ENCODE measurements around the gene AKT2.
A peak's percentile ranks its signal among the peaks of the same experiment; 100 is the strongest.
"Not testable (repeated sequence)": the region's sequence is repeated elsewhere in the genome, so short reads cannot be mapped to it uniquely, and the experiment has no call there.

Gene AKT2

DNA sequence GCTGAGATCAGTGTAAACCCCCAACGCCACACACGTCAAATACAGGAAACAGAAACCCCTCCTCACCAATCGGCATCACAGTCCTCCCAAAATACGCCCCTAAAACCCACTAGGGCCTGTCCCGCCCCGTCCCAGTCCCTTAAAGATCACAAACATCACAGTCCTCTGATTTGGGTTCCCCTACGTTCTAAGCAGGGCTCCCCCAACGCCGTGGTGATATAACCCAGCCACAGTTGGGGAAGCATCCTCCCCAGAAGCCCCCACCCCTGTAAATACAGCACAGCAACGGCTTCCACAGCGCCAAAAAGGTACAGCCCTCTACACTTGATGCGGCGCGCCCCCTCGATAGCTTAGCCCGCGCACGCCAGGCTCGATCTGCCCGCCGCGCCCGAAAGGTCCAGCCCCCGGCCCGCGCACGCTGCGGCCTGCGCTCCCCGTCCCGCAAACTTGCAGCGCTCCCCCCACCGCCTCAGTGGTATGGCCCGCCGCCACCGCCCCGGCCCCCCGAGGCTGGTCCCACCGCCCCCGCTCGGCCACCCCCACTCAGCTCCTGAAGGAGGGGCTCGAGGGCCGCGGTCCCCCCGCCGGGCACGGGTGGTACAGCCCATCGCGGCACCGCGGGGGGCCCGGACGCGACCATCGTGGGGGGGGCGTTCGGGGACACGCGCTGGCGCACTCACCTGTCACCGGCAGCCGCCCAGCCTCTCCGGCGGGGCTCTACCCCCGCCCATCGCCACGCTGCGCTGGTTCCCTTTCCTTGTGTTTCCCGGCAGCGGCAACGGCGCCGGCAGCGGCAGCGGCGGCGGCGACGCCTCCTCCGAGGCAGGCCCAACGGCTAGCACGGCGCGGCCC, at the start of gene AKT2:
Gene AKT2, minus strand, starts transcription at position 845 of the 852 bp plus-strand sequence. CDS start 20,078 bp downstream, outside the sequence.
- Histone ChIP-seq H3K9me3 (ENCODE audit: low read length) (no peaks in the 10 kb centered on the region), H3K9ac (ENCODE audit: low read length) (peak within 1 kb of the TSS; percentile 74), H3K4me1 (ENCODE audit: insufficient read depth, low read length) (peaks cover 47% of the 10 kb centered on the region), H3K27ac (ENCODE audit: low read depth, low read length) (peak within 1 kb of the TSS; percentile 99), H3K27me3 (ENCODE audit: control insufficient read depth in 1 of 2, insufficient read depth in 2 of 2, low read length in 2 of 2) (no peaks in the 10 kb centered on the region), H3K4me3 (ENCODE audit: low read depth in 1 of 2, low read length in 2 of 2) (peak within 1 kb of the TSS; percentile 82 to 87), H3K36me3 (ENCODE audit: insufficient read depth, low read length) (peaks cover 9% of the 10 kb centered on the region)

DNA sequence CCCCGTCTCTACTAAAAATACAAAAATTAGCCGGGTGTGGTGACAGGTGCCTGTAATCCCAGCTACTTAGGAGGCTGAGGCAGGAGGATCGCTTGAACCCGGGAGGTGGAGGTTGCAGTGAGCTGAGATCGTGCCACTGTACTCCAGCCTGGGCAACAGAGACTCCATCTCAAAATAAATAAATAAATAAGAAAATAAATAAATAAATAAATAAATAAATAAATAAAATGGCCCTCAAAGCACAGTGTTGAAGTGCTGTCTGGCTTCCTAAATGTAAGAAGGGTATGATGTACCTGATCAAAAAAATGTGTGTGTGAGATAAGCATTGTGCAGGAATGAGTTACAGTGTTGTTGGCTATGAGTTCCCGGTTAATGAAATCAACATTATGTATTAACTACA, 47.9 kb upstream of the AKT2 start:
- H3K4me1 ChIP-seq (ENCODE audit: insufficient read depth, low read length); H3K9me3 ChIP-seq (ENCODE audit: low read length); H3K27me3 ChIP-seq (ENCODE audit: control insufficient read depth in 1 of 2, insufficient read depth in 2 of 2, low read length in 2 of 2); H3K9ac ChIP-seq (ENCODE audit: low read length); H3K4me3 ChIP-seq (ENCODE audit: low read depth in 1 of 2, low read length in 2 of 2); H3K27ac ChIP-seq (ENCODE audit: low read depth, low read length): not testable (repeated sequence)
- peaks cover 50% of the 10 kb centered on the region for H3K36me3 ChIP-seq (ENCODE audit: insufficient read depth, low read length)

DNA sequence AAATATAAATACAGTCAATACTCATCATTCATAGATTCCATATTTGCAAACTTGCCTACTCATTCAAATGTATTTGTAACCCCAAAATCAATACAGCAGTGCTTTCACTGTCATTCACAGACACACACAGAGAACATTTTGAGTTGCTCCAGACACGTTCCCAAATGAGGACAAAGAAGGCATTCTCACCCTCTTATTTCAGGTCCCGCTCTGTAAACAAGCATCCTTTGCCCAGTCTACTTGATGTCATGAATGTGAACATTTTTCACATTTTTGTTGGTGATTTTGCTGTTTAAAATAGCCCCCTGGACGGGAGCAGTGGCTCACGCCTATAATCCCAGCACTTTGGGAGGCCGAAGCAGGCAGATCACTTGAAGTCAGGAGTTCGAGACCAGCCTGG, 47.5 kb upstream of the AKT2 start:
- H3K9me3 ChIP-seq (ENCODE audit: low read length): no peaks in the 10 kb centered on the region
- H3K36me3 ChIP-seq (ENCODE audit: insufficient read depth, low read length): peaks cover 54% of the 10 kb centered on the region
- H3K27me3 ChIP-seq (ENCODE audit: control insufficient read depth in 1 of 2, insufficient read depth in 2 of 2, low read length in 2 of 2): no peaks in the 10 kb centered on the region
- H3K27ac ChIP-seq (ENCODE audit: low read depth, low read length): no peak overlapping the region
- no peak overlapping the region for H3K9ac ChIP-seq (ENCODE audit: low read length)
- H3K4me3 ChIP-seq (ENCODE audit: low read depth in 1 of 2, low read length in 2 of 2): no peak overlapping the region
- H3K4me1 ChIP-seq (ENCODE audit: insufficient read depth, low read length): no peaks in the 10 kb centered on the region

DNA sequence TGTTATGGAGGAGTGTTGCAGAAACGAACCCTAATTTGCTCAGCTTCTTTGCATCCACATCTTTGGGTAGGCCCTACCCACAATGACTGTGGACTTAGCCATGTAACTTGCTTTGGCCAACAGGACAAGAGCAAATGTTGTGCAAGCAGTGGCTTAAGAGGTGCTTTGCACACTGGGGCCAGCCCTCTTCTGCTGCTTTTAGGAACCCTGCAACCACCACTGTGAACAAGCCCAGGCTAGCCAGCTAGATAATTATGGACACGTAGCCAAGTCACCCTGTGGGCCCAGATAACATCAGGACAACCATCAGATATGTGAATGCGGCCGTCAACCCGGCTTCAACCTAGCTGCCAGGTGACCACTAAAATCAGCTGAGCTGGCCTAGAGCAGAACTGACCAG, 45.9 kb upstream of the AKT2 start:
- peaks cover 64% of the 10 kb centered on the region for H3K36me3 ChIP-seq (ENCODE audit: insufficient read depth, low read length)

DNA sequence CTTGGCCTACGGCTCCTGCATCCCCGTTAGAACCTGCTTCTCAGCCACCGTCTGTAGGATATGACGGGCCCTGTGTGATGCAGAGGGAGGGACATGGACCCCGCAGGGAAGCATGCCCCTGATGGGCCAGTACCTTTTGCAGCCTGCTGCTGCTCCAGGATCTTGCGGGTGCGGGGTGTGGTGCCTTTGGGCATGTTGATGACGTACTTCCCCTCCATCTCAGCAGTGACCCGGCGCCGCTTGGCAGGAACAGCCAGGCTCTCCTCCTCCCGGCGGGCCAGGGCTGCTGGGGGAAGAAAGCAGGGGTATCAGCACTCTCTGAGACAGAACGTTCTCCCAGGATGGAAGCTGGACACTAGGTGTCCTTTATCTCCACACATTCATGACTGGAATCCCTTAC, 41.1 kb upstream of the AKT2 start:
- Histone ChIP-seq H3K36me3 (ENCODE audit: insufficient read depth, low read length) (peaks cover 77% of the 10 kb centered on the region), H3K27ac (ENCODE audit: low read depth, low read length) (no peak overlapping the region), H3K9ac (ENCODE audit: low read length) (no peak overlapping the region), H3K27me3 (ENCODE audit: control insufficient read depth in 1 of 2, insufficient read depth in 2 of 2, low read length in 2 of 2) (no peaks in the 10 kb centered on the region), H3K4me3 (ENCODE audit: low read depth in 1 of 2, low read length in 2 of 2) (no peak overlapping the region), H3K4me1 (ENCODE audit: insufficient read depth, low read length) (no peaks in the 10 kb centered on the region), H3K9me3 (ENCODE audit: low read length) (no peaks in the 10 kb centered on the region)

More for the DNA sequence above, 45.9 kb upstream of the AKT2 start:
- H3K9ac ChIP-seq (ENCODE audit: low read length): no peak overlapping the region
- H3K27ac ChIP-seq (ENCODE audit: low read depth, low read length): no peak overlapping the region
- H3K4me3 ChIP-seq (ENCODE audit: low read depth in 1 of 2, low read length in 2 of 2): no peak overlapping the region
- no peaks in the 10 kb centered on the region for H3K9me3 ChIP-seq (ENCODE audit: low read length)
- no peaks in the 10 kb centered on the region for H3K27me3 ChIP-seq (ENCODE audit: control insufficient read depth in 1 of 2, insufficient read depth in 2 of 2, low read length in 2 of 2)
- H3K4me1 ChIP-seq (ENCODE audit: insufficient read depth, low read length): no peaks in the 10 kb centered on the region

DNA sequence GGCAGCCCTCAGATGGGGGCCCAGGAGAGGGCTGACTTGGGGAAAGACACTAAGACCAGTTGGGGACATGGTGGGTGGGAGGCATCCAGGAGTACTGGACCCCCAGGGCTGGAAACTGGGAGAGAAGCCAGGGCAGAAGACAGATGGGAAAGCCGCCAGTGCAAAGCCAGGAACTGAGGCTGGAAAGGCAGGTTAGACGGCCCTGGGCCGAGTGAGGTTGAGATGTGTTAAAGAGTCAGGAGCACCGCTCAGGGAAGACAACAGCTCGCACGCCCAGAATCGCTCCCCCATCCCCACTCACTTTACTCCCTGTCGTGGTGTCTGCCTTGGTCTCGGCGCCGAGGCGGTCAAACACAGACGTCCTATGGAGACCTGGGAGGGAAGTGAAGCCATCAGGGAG, 38.6 kb upstream of the AKT2 start:
- H3K36me3 ChIP-seq (ENCODE audit: insufficient read depth, low read length): peaks cover 75% of the 10 kb centered on the region

DNA sequence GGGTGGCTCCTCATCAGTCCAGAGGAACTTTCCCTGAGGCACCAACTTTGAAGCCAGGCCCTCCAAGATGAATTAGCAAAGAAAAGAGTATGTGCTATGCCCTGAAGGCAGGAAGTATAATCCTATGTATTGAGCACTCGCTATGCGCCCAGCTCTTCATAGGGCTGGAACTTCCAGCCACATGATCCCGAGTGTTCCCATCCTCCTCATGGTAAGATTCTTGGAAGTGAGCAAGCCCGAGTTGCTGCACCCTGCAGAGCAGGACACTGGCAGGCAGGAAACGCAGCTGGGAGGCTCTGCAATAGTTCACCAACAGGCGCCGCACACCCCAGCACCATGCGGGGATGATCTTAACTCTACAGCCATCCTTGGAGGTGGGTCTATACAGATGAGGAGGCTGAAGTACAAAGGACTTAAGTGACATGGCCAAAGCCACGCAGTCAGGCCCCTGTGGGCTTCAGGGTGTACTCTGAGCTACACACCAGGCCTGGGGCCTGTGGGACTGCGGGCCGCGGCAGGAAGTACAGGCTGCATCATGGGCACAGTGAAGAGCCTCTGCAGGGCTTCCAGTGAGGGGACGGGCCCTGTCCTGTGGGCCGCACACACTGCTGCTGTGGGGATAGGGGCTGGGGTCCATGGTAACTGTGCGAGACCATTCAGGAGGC, 37.9 kb upstream of the AKT2 start:
- H3K36me3 ChIP-seq (ENCODE audit: insufficient read depth, low read length): peaks cover 69% of the 10 kb centered on the region

More for the DNA sequence above, 38.6 kb upstream of the AKT2 start:
- no peaks in the 10 kb centered on the region for H3K9me3 ChIP-seq (ENCODE audit: low read length)
- no peaks in the 10 kb centered on the region for H3K4me1 ChIP-seq (ENCODE audit: insufficient read depth, low read length)
- no peak overlapping the region for H3K9ac ChIP-seq (ENCODE audit: low read length)
- H3K27ac ChIP-seq (ENCODE audit: low read depth, low read length): no peak overlapping the region
- H3K27me3 ChIP-seq (ENCODE audit: control insufficient read depth in 1 of 2, insufficient read depth in 2 of 2, low read length in 2 of 2): no peaks in the 10 kb centered on the region
- no peak overlapping the region for H3K4me3 ChIP-seq (ENCODE audit: low read depth in 1 of 2, low read length in 2 of 2)

DNA sequence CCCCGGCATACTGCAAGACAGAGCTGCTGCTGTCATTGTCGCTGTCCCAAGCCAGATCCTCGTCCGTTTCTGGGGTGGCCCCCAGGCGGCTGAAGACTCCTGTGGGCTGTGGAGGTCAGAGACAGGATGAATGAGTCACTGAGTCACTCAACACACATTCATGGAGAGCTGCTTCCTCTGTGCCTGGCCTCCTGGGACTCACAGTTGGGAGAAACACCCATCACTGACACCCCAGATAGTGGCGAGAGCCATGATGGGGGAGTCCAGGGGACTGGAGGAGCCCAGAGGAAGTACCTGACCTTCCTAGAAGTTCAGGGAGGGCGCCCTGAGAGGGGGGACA, 37.1 kb upstream of the AKT2 start:
- H3K4me3 ChIP-seq (ENCODE audit: low read depth in 1 of 2, low read length in 2 of 2): no peak overlapping the region

More for the DNA sequence above, 37.9 kb upstream of the AKT2 start:
- no peak overlapping the region for H3K27ac ChIP-seq (ENCODE audit: low read depth, low read length)
- no peaks in the 10 kb centered on the region for H3K27me3 ChIP-seq (ENCODE audit: control insufficient read depth in 1 of 2, insufficient read depth in 2 of 2, low read length in 2 of 2)
- H3K4me3 ChIP-seq (ENCODE audit: low read depth in 1 of 2, low read length in 2 of 2): no peak overlapping the region
- H3K4me1 ChIP-seq (ENCODE audit: insufficient read depth, low read length): no peaks in the 10 kb centered on the region
- no peak overlapping the region for H3K9ac ChIP-seq (ENCODE audit: low read length)
- H3K9me3 ChIP-seq (ENCODE audit: low read length): no peaks in the 10 kb centered on the region

DNA sequence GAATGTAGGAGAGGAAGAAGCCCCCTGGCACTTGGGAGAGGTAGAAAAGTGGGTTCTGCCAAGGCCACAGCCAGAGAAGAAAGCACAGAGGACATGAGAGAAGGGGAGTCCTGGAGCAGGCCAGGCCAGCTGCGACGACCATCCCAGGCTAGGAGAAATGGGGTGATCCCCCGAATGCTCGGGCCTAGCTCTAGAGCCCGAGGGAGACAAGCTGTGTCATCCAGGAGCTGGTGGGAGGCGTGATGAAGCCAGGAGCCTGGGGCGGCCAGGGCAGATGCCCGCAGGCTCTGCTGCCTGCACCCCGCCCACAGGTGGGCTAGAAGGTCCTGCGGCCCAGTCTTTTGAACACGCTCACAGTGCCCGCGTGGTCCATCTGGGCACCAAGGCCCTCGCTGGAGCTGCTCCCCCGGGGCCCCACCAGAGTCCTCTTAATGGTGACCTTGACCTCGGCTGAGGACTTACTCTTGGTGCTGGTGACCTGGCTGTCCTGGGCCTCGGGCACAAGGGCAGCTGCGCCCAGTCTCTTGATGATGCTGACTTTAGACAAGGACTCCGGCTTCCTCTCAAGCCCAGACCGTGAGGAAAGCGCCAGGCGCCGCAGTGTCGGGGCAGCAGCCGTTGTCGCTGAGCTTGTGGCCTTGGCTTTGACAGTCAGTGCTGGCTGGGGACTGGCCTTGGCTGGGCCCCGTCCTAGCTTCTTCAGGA, 36.6 kb upstream of the AKT2 start:
- Histone ChIP-seq H3K36me3 (ENCODE audit: insufficient read depth, low read length) (peaks cover 59% of the 10 kb centered on the region), H3K27me3 (ENCODE audit: control insufficient read depth in 1 of 2, insufficient read depth in 2 of 2, low read length in 2 of 2) (no peaks in the 10 kb centered on the region), H3K9ac (ENCODE audit: low read length) (no peak overlapping the region), H3K4me3 (ENCODE audit: low read depth in 1 of 2, low read length in 2 of 2) (no peak overlapping the region), H3K9me3 (ENCODE audit: low read length) (no peaks in the 10 kb centered on the region), H3K4me1 (ENCODE audit: insufficient read depth, low read length) (no peaks in the 10 kb centered on the region), H3K27ac (ENCODE audit: low read depth, low read length) (no peak overlapping the region)

More for the DNA sequence above, 37.1 kb upstream of the AKT2 start:
- H3K27ac ChIP-seq (ENCODE audit: low read depth, low read length): no peak overlapping the region
- no peak overlapping the region for H3K9ac ChIP-seq (ENCODE audit: low read length)
- no peaks in the 10 kb centered on the region for H3K27me3 ChIP-seq (ENCODE audit: control insufficient read depth in 1 of 2, insufficient read depth in 2 of 2, low read length in 2 of 2)
- no peaks in the 10 kb centered on the region for H3K9me3 ChIP-seq (ENCODE audit: low read length)
- H3K36me3 ChIP-seq (ENCODE audit: insufficient read depth, low read length): peaks cover 61% of the 10 kb centered on the region
- H3K4me1 ChIP-seq (ENCODE audit: insufficient read depth, low read length): no peaks in the 10 kb centered on the region

DNA sequence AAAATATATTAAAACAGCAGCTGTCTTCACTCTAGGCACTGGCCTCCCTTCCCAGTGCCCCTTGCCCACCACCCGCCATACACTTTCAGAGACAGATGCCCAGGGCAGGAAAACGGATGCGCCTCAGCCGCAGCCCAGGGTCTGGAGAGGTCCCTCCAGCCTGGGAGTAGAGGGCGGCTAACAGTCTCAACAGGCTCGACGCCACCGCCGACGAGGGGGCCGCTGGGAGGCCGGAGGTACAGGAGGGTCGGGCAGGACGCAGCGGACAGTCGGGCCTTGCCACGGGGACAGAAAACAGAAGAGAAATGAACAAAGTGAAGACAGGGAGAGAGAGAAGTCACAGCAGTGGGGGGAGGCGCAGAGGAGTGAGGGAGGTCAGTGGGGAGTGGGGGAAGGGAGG, 35.9 kb upstream of the AKT2 start:
- Histone ChIP-seq H3K27ac (ENCODE audit: low read depth, low read length) (no peak overlapping the region), H3K9me3 (ENCODE audit: low read length) (no peaks in the 10 kb centered on the region), H3K9ac (ENCODE audit: low read length) (no peak overlapping the region), H3K27me3 (ENCODE audit: control insufficient read depth in 1 of 2, insufficient read depth in 2 of 2, low read length in 2 of 2) (no peaks in the 10 kb centered on the region), H3K4me3 (ENCODE audit: low read depth in 1 of 2, low read length in 2 of 2) (no peak overlapping the region), H3K36me3 (ENCODE audit: insufficient read depth, low read length) (peaks cover 53% of the 10 kb centered on the region), H3K4me1 (ENCODE audit: insufficient read depth, low read length) (no peaks in the 10 kb centered on the region)

DNA sequence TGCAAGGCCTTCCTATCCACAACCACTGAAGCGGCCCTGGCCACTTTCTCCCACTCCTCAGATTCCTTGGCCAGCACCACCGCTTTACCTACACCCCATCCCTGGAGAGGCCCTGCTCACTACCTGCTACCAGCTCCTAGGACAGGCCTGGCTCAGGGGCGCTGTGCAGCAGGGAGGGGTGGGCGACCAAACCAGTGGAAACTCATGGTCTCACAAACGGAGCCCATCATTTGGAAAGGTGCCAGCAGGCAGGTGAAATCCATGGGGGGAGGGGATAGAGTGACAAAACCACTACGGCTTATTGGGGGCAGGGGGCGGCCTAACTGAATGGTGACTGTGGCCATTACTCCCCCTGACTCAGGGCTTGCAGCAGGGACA, 35.4 kb upstream of the AKT2 start:
- peaks cover 48% of the 10 kb centered on the region for H3K36me3 ChIP-seq (ENCODE audit: insufficient read depth, low read length)
- no peaks in the 10 kb centered on the region for H3K4me1 ChIP-seq (ENCODE audit: insufficient read depth, low read length)

More for the DNA sequence above, 35.4 kb upstream of the AKT2 start:
- Histone ChIP-seq H3K4me3 (ENCODE audit: low read depth in 1 of 2, low read length in 2 of 2) (no peak overlapping the region), H3K9ac (ENCODE audit: low read length) (no peak overlapping the region), H3K27ac (ENCODE audit: low read depth, low read length) (no peak overlapping the region), H3K9me3 (ENCODE audit: low read length) (no peaks in the 10 kb centered on the region), H3K27me3 (ENCODE audit: control insufficient read depth in 1 of 2, insufficient read depth in 2 of 2, low read length in 2 of 2) (no peaks in the 10 kb centered on the region)
